GM12878 (cell line): ENCODE data around the gene HOXC5. TPM values are rescaled to one million over a fixed set of nuclear protein-coding genes. Genes with fewer than 3 reads are reported as not detected.
A peak's percentile ranks its signal among the peaks of the same experiment; 100 is the strongest.

Experiments
- BRCA1 ChIP-seq: IDR thresholded peaks from 2 replicates; pipeline ENCODE4 v1.6.1; 2011; ENCODE audit warnings: low read depth, low read length, improper control_type of control experiment
- CBX3 ChIP-seq: fragments of 200-600 bp; sonication (generic); IDR thresholded peaks from 2 replicates; pipeline ENCODE4 v1.6.1; 2016; ENCODE audit warnings: low read depth, borderline replicate concordance
- CEBPB ChIP-seq, 2 experiments: fragments of 150-350 bp in 1 of 2; IDR thresholded peaks; 2 replicates each; pipeline ENCODE4 v1.6.1; 2012 to 2014; ENCODE audit warnings: low read depth in 2 of 2, low read length in 2 of 2, borderline replicate concordance in 1 of 2, inconsistent platforms in 1 of 2
- CHD2 ChIP-seq: IDR thresholded peaks from 2 replicates; pipeline ENCODE4 v1.6.1; 2011; ENCODE audit warnings: low read depth, low read length, improper control_type of control experiment, borderline replicate concordance
- MEF2B ChIP-seq: fragments of 450-650 bp; IDR thresholded peaks from 2 replicates; pipeline ENCODE4 v1.6.1; 2018; ENCODE audit warnings: mild to moderate bottlenecking, moderate library complexity; ENCODE audit not compliant: partially characterized antibody, poor library complexity, severe bottlenecking
- RAD21 ChIP-seq: IDR thresholded peaks from 2 replicates; pipeline ENCODE4 v1.6.1; 2011; ENCODE audit warnings: mild to moderate bottlenecking, low read depth, low read length, moderate library complexity; ENCODE audit not compliant: insufficient read depth
- RUNX3 ChIP-seq: IDR thresholded peaks from 2 replicates; pipeline ENCODE4 v1.6.1; 2012; ENCODE audit warnings: low read length, inconsistent platforms
- SMC3 ChIP-seq: IDR thresholded peaks from 2 replicates; pipeline ENCODE4 v1.6.1; 2011; ENCODE audit warnings: low read length, improper control_type of control experiment, borderline replicate concordance
- SPI1 ChIP-seq: IDR thresholded peaks from 2 replicates; pipeline ENCODE4 v1.6.1; 2011; ENCODE audit warnings: low read depth, mild to moderate bottlenecking, low read length, moderate library complexity, borderline replicate concordance; ENCODE audit not compliant: insufficient read depth
- polyA plus RNA-seq, 11 experiments: library from polyadenylated mRNA; depleted of rRNA in 4 of 11; unstranded in 6 of 11; stranded (reverse) in 5 of 11; fragments of >200 nt; fragmentation: Nextera tagmentation in 4 of 11; fragmentation: Illumina TruSeq in 1 of 11; extraction: Ambion mirVana in 4 of 11; extraction: Trizol in 1 of 11; gene quantifications; 1 replicate in 1 of 11; 2 replicates in 10 of 11; pipeline versions ENCODE4 v1.2.1 to v1.2.3, GENCODE V29; 2011 to 2016; ENCODE audit warnings: inconsistent platforms in 2 of 11, missing spikeins in 2 of 11, low read depth in 1 of 11
- total RNA-seq, 4 experiments: library from RNA; depleted of rRNA in 3 of 4; stranded (reverse); fragments of >200 nt in 3 of 4; fragmentation: Illumina TruSeq in 1 of 4; extraction: Trizol in 1 of 4; gene quantifications; 2 replicates each; pipeline versions ENCODE4 v1.2.1 to v1.2.3, GENCODE V29; 2013 to 2021
- TF ChIP-seq, protein P1 (sequence below): fragments of 450-650 bp; IDR thresholded peaks from 2 replicates; pipeline ENCODE4 v1.6.1; 2018; ENCODE audit warnings: mild to moderate bottlenecking, low read depth, moderate library complexity; ENCODE audit not compliant: partially characterized antibody
- TF ChIP-seq, protein P2 (sequence below): fragments of 150-350 bp; IDR thresholded peaks from 2 replicates; pipeline ENCODE4 v1.6.1; 2014; ENCODE audit warnings: mild to moderate bottlenecking, low read depth, low read length
- TF ChIP-seq, protein P3 (sequence below), 3 experiments: IDR thresholded peaks in 2 of 3; conservative IDR thresholded peaks in 1 of 3; 2 replicates each; pipeline ENCODE4 v1.5.1; 2011; ENCODE audit warnings: low read depth in 3 of 3, low read length in 3 of 3, mild to moderate bottlenecking in 3 of 3, control low read depth in 2 of 3, moderate library complexity in 2 of 3, inconsistent platforms in 1 of 3, mixed read lengths in 1 of 3; ENCODE audit not compliant: control insufficient read depth in 2 of 3, insufficient read depth in 1 of 3; ENCODE audit errors: extremely low read depth in 1 of 3
- TF ChIP-seq, protein P4 (sequence below): IDR thresholded peaks from 2 replicates; pipeline ENCODE4 v1.6.1; 2012; ENCODE audit warnings: mild to moderate bottlenecking, low read depth, low read length

The HOXC5 gene
- total and polyA plus RNA-seq, 10 of the 15 experiments (the other 5 are each of a cell fraction or from before 2014, with no cell fraction given), result 0.11 TPM; not detected in 9

GRCh38 chr12:54021432-54022013, 11.3 kb upstream of the HOXC5 start (continued):
- TF ChIP-seq, protein P1, sequence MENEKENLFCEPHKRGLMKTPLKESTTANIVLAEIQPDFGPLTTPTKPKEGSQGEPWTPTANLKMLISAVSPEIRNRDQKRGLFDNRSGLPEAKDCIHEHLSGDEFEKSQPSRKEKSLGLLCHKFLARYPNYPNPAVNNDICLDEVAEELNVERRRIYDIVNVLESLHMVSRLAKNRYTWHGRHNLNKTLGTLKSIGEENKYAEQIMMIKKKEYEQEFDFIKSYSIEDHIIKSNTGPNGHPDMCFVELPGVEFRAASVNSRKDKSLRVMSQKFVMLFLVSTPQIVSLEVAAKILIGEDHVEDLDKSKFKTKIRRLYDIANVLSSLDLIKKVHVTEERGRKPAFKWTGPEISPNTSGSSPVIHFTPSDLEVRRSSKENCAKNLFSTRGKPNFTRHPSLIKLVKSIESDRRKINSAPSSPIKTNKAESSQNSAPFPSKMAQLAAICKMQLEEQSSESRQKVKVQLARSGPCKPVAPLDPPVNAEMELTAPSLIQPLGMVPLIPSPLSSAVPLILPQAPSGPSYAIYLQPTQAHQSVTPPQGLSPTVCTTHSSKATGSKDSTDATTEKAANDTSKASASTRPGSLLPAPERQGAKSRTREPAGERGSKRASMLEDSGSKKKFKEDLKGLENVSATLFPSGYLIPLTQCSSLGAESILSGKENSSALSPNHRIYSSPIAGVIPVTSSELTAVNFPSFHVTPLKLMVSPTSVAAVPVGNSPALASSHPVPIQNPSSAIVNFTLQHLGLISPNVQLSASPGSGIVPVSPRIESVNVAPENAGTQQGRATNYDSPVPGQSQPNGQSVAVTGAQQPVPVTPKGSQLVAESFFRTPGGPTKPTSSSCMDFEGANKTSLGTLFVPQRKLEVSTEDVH, result no peak
- TF ChIP-seq CBX3 (no peak), SMC3 (peak; percentile 36; the same call in 1 of the 2 replicates), SPI1 (0 out of 2 replicates have a peak, but pooled peaks have one; percentile 1), CHD2 (no peak), RUNX3 (no peak), BRCA1 (no peak), RAD21 (no peak), MEF2B (no peak), CEBPB (IDR thresholded peaks at IDR 0.05; ENCODE audit: borderline replicate concordance in 1 of 2, low read depth in 2 of 2, low read length in 2 of 2) (no peak)
- TF ChIP-seq, protein P2, sequence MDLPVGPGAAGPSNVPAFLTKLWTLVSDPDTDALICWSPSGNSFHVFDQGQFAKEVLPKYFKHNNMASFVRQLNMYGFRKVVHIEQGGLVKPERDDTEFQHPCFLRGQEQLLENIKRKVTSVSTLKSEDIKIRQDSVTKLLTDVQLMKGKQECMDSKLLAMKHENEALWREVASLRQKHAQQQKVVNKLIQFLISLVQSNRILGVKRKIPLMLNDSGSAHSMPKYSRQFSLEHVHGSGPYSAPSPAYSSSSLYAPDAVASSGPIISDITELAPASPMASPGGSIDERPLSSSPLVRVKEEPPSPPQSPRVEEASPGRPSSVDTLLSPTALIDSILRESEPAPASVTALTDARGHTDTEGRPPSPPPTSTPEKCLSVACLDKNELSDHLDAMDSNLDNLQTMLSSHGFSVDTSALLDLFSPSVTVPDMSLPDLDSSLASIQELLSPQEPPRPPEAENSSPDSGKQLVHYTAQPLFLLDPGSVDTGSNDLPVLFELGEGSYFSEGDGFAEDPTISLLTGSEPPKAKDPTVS, result no peak
- TF ChIP-seq, protein P3, sequence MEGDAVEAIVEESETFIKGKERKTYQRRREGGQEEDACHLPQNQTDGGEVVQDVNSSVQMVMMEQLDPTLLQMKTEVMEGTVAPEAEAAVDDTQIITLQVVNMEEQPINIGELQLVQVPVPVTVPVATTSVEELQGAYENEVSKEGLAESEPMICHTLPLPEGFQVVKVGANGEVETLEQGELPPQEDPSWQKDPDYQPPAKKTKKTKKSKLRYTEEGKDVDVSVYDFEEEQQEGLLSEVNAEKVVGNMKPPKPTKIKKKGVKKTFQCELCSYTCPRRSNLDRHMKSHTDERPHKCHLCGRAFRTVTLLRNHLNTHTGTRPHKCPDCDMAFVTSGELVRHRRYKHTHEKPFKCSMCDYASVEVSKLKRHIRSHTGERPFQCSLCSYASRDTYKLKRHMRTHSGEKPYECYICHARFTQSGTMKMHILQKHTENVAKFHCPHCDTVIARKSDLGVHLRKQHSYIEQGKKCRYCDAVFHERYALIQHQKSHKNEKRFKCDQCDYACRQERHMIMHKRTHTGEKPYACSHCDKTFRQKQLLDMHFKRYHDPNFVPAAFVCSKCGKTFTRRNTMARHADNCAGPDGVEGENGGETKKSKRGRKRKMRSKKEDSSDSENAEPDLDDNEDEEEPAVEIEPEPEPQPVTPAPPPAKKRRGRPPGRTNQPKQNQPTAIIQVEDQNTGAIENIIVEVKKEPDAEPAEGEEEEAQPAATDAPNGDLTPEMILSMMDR (IDR thresholded peaks at IDR 0.05 in 2 of 3, conservative IDR thresholded peaks at IDR 0.05 in 1 of 3; ENCODE audit: control insufficient read depth in 2 of 3, extremely low read depth in 1 of 3, insufficient read depth in 1 of 3, low read depth in 3 of 3, low read length in 3 of 3), result peak; percentile 25 to 46 (median 42); a peak in 4 of 6 replicates
- TF ChIP-seq, protein P4, sequence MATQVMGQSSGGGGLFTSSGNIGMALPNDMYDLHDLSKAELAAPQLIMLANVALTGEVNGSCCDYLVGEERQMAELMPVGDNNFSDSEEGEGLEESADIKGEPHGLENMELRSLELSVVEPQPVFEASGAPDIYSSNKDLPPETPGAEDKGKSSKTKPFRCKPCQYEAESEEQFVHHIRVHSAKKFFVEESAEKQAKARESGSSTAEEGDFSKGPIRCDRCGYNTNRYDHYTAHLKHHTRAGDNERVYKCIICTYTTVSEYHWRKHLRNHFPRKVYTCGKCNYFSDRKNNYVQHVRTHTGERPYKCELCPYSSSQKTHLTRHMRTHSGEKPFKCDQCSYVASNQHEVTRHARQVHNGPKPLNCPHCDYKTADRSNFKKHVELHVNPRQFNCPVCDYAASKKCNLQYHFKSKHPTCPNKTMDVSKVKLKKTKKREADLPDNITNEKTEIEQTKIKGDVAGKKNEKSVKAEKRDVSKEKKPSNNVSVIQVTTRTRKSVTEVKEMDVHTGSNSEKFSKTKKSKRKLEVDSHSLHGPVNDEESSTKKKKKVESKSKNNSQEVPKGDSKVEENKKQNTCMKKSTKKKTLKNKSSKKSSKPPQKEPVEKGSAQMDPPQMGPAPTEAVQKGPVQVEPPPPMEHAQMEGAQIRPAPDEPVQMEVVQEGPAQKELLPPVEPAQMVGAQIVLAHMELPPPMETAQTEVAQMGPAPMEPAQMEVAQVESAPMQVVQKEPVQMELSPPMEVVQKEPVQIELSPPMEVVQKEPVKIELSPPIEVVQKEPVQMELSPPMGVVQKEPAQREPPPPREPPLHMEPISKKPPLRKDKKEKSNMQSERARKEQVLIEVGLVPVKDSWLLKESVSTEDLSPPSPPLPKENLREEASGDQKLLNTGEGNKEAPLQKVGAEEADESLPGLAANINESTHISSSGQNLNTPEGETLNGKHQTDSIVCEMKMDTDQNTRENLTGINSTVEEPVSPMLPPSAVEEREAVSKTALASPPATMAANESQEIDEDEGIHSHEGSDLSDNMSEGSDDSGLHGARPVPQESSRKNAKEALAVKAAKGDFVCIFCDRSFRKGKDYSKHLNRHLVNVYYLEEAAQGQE, result no peak
